ENCODE results near the gene OAF. TPM values are rescaled to one million over a fixed set of nuclear protein-coding genes. Genes with fewer than 3 reads are reported as not detected.
"Not testable (repeated sequence)": the region's sequence is repeated elsewhere in the genome, so short reads cannot be mapped to it uniquely, and the experiment has no call there.

OAF gene
- total RNA-seq, 1 experiment from 2014 or later, result 32.3 TPM

DNA sequence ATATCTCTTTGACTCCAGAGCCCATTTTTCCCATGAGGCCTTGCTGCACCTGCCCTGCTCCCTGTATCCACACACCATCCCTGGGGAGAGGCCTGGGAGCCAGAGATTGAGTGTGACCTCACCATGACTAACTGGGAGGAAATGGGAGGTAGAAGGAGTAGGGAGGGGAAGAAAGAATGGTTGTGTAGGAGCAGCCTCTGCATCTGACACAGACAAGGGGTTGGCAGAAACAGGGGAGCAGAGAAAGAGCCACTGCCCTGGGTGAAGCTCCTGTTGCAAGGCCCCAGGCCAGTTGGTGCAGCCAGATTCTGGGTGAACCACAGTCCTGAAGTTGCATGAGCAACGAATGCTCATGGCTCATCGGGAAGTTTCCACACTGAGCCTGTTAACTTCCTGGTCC is 61.5 kb downstream of the OAF start (continued):
- TF ChIP-seq, protein P1, sequence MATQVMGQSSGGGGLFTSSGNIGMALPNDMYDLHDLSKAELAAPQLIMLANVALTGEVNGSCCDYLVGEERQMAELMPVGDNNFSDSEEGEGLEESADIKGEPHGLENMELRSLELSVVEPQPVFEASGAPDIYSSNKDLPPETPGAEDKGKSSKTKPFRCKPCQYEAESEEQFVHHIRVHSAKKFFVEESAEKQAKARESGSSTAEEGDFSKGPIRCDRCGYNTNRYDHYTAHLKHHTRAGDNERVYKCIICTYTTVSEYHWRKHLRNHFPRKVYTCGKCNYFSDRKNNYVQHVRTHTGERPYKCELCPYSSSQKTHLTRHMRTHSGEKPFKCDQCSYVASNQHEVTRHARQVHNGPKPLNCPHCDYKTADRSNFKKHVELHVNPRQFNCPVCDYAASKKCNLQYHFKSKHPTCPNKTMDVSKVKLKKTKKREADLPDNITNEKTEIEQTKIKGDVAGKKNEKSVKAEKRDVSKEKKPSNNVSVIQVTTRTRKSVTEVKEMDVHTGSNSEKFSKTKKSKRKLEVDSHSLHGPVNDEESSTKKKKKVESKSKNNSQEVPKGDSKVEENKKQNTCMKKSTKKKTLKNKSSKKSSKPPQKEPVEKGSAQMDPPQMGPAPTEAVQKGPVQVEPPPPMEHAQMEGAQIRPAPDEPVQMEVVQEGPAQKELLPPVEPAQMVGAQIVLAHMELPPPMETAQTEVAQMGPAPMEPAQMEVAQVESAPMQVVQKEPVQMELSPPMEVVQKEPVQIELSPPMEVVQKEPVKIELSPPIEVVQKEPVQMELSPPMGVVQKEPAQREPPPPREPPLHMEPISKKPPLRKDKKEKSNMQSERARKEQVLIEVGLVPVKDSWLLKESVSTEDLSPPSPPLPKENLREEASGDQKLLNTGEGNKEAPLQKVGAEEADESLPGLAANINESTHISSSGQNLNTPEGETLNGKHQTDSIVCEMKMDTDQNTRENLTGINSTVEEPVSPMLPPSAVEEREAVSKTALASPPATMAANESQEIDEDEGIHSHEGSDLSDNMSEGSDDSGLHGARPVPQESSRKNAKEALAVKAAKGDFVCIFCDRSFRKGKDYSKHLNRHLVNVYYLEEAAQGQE (IDR thresholded peaks at IDR 0.05; ENCODE audit: low read depth), result no peak
- TF ChIP-seq RAD21 (IDR thresholded peaks at IDR 0.05; ENCODE audit: low read depth), result no peak
- no peak for TF ChIP-seq SIN3A (IDR thresholded peaks at IDR 0.05; ENCODE audit: low read depth)
- TF ChIP-seq POLR2AphosphoS5 (IDR thresholded peaks at IDR 0.05; ENCODE audit: low read depth, low read length), result no peak

DNA sequence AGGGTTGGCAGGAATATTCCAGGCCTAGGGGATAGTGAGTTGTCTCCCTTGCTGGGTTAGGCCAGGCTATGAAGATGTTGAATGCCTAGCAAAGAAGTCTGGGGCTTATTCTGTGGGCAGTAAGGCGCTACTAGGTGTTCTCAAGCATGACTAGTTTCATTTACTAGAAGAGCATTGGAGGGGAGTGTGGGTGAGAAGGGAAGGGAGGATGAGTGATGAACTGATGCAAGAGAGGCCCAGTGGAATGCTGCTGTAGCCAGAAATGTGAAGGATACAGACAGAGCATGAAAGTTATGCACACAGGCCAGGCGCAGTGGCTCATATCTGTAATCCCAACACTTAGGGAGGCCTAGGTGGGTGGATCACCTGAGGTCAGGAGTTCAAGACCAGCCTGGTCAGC is 62.6 kb downstream of the OAF start:
- POLR2A ChIA-PET, result no interaction called here
- CTCF ChIA-PET, result no interaction called here
- no peak overlapping the region for H3K27ac ChIP-seq (ENCODE audit: low read depth, low read length)
- TF ChIP-seq EZH2phosphoT487 (IDR thresholded peaks at IDR 0.05; ENCODE audit: borderline replicate concordance), result no peak
- no peak for TF ChIP-seq JUND (IDR thresholded peaks at IDR 0.05)
- TF ChIP-seq CBX3 (IDR thresholded peaks at IDR 0.05; ENCODE audit: low read depth), result no peak
- no peak for TF ChIP-seq ZFX (IDR thresholded peaks at IDR 0.05)
- TF ChIP-seq RAD21 (IDR thresholded peaks at IDR 0.05; ENCODE audit: low read depth), result no peak
- no peak for TF ChIP-seq POLR2A (IDR thresholded peaks at IDR 0.05; ENCODE audit: borderline replicate concordance, extremely low read depth, insufficient read depth, insufficient read length)
- TF ChIP-seq, protein P2, sequence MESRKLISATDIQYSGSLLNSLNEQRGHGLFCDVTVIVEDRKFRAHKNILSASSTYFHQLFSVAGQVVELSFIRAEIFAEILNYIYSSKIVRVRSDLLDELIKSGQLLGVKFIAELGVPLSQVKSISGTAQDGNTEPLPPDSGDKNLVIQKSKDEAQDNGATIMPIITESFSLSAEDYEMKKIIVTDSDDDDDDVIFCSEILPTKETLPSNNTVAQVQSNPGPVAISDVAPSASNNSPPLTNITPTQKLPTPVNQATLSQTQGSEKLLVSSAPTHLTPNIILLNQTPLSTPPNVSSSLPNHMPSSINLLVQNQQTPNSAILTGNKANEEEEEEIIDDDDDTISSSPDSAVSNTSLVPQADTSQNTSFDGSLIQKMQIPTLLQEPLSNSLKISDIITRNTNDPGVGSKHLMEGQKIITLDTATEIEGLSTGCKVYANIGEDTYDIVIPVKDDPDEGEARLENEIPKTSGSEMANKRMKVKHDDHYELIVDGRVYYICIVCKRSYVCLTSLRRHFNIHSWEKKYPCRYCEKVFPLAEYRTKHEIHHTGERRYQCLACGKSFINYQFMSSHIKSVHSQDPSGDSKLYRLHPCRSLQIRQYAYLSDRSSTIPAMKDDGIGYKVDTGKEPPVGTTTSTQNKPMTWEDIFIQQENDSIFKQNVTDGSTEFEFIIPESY (IDR thresholded peaks at IDR 0.05; ENCODE audit: extremely low read depth, insufficient replicate concordance, low read length), result no peak
- no peak for TF ChIP-seq FOSL1 (IDR thresholded peaks at IDR 0.05; ENCODE audit: low read depth)
- ATAC-seq, result no peak
- peaks cover 13% of the 10 kb centered on the region; the same call in 1 of the 2 replicates for H3K27me3 ChIP-seq (ENCODE audit: insufficient read depth, low read length)
- no peak overlapping the region for H2AFZ ChIP-seq (ENCODE audit: low read depth, low read length, poor library complexity, severe bottlenecking)
- H3K4me3 ChIP-seq (replicated peaks in 1 of 2; ENCODE audit: low read depth in 1 of 2, low read length in 2 of 2), result no peak overlapping the region
- no peaks in the 10 kb centered on the region for H3K36me3 ChIP-seq (ENCODE audit: control insufficient read depth in 1 of 2, insufficient read depth in 2 of 2, low read length in 2 of 2)
- H3K9ac ChIP-seq (ENCODE audit: low read length), result no peak overlapping the region
- DNase-seq (ENCODE audit: low read depth, low spot score), result no peak
- H3K4me1 ChIP-seq (ENCODE audit: control insufficient read depth in 1 of 2, insufficient read depth in 2 of 2, low read length in 2 of 2), result peaks cover 0 to 12% of the 10 kb centered on the region in 2 experiments; a peak in 2 of 4 replicates
- H3K9me3 ChIP-seq (ENCODE audit: control insufficient read depth in 1 of 2, insufficient read depth in 1 of 2, low read depth in 1 of 2, low read length in 2 of 2), result no peaks in the 10 kb centered on the region
- no peaks in the 10 kb centered on the region for H3K9me2 ChIP-seq (ENCODE audit: insufficient read depth)
- intact Hi-C loops (cut with micrococcal nuclease), result no loop called here
- BruUV-seq (replicated peaks), result no TSS peak
- H4K20me1 ChIP-seq (ENCODE audit: insufficient read depth), result no peaks in the 10 kb centered on the region
- no peak overlapping the region for H3K4me2 ChIP-seq (ENCODE audit: low read length)
- RAD21 ChIA-PET (ENCODE audit: low non-redundant PET in 1 of 2, low total read pairs in 2 of 2, uncharacterized antibody in 2 of 2, unreplicated experiment in 2 of 2), result no interaction called here
- H3K79me2 ChIP-seq (ENCODE audit: insufficient read depth, low read length), result no peaks in the 10 kb centered on the region

DNA sequence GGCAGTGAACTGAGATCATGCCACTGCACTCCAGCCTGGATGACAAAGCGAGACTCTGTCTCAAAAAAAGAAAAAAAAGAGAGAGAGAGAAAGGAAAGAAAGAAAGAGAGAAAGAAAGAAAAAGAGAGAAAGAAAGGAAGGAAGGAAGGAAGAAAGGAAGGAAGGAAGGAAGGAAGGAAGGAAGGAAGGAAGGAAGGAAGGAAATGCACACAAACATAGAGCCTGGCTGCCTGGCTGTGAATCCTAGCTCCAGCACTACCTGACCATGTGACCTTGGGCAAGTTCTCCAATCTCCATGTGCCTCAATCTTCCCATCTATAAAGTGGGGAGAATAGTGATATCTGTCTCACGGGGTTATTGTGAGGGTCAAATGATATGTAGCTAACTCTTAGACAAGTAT is 63.1 kb downstream of the OAF start:
- RAD21 ChIA-PET (ENCODE audit: low non-redundant PET in 1 of 2, low total read pairs in 2 of 2, uncharacterized antibody in 2 of 2, unreplicated experiment in 2 of 2); H3K9me3 ChIP-seq (ENCODE audit: control insufficient read depth in 1 of 2, insufficient read depth in 1 of 2, low read depth in 1 of 2, low read length in 2 of 2); POLR2A ChIA-PET; H3K36me3 ChIP-seq (ENCODE audit: control insufficient read depth in 1 of 2, insufficient read depth in 2 of 2, low read length in 2 of 2); H3K9ac ChIP-seq (ENCODE audit: low read length); H2AFZ ChIP-seq (ENCODE audit: low read depth, low read length, poor library complexity, severe bottlenecking); H3K79me2 ChIP-seq (ENCODE audit: insufficient read depth, low read length); BruUV-seq (replicated peaks); H3K27me3 ChIP-seq (ENCODE audit: insufficient read depth, low read length); H3K4me2 ChIP-seq (ENCODE audit: low read length); DNase-seq (ENCODE audit: low read depth, low spot score); H3K27ac ChIP-seq (ENCODE audit: low read depth, low read length); CTCF ChIA-PET; intact Hi-C loops (cut with micrococcal nuclease); H3K9me2 ChIP-seq (ENCODE audit: insufficient read depth); ATAC-seq; H3K4me3 ChIP-seq (replicated peaks in 1 of 2; ENCODE audit: low read depth in 1 of 2, low read length in 2 of 2); H4K20me1 ChIP-seq (ENCODE audit: insufficient read depth): not testable (repeated sequence)
- peaks cover 0 to 12% of the 10 kb centered on the region in 2 experiments; a peak in 2 of 4 replicates for H3K4me1 ChIP-seq (ENCODE audit: control insufficient read depth in 1 of 2, insufficient read depth in 2 of 2, low read length in 2 of 2)

Measured in HCT116 (cell line).